GM21723 (cell line): ENCODE data around the gene CISTR.

Experiments used
- ATAC-seq: cut with Tn5 transposase; IDR thresholded peaks from one replicate; pipeline ENCODE4 v1.9.1; 2021; ENCODE audit warnings: mild to moderate bottlenecking, moderate library complexity; ENCODE audit not compliant: unreplicated experiment

The CISTR gene

GRCh38 chr12:53744751-53745150, 7.0 kb downstream of the CISTR start:
- ATAC-seq: no peak

- ATAC-seq: no peak
These were observed 7.7 kb downstream of the CISTR start for GRCh38 chr12:53744130-53744441.

- ATAC-seq: no peak
These were observed 8.3 kb downstream of the CISTR start for GRCh38 chr12:53743266-53744129.

GRCh38 chr12:53740130-53740491, 11.7 kb downstream of the CISTR start:
- ATAC-seq: no peak

- ATAC-seq: no peak
These were observed 12.3 kb downstream of the CISTR start for GRCh38 chr12:53739214-53740129.

GRCh38 chr12:53738406-53739213, 13.2 kb downstream of the CISTR start:
- ATAC-seq: no peak

GRCh38 chr12:53737951-53738405, 13.8 kb downstream of the CISTR start:
- ATAC-seq: no peak

GRCh38 chr12:53737093-53737808, 14.5 kb downstream of the CISTR start:
- ATAC-seq: no peak

GRCh38 chr12:53736592-53736991, 15.2 kb downstream of the CISTR start:
- no peak for ATAC-seq

- no peak for ATAC-seq
These were observed 16.2 kb downstream of the CISTR start for GRCh38 chr12:53735556-53735955.

- ATAC-seq: no peak
These were observed 17.4 kb downstream of the CISTR start for GRCh38 chr12:53734425-53734824.

- no peak for ATAC-seq
These were observed 18.0 kb downstream of the CISTR start for GRCh38 chr12:53733807-53734200.

- no peak for ATAC-seq
These were observed 18.6 kb downstream of the CISTR start for GRCh38 chr12:53733051-53733806.

GRCh38 chr12:53729644-53730043, 22.1 kb downstream of the CISTR start:
- no peak for ATAC-seq

GRCh38 chr12:53728206-53728605, 23.6 kb downstream of the CISTR start:
- no peak for ATAC-seq

- peak; percentile 99 for ATAC-seq
These were observed 24.3 kb downstream of the CISTR start, which contains the start of gene CALCOCO1 for GRCh38 chr12:53727310-53728041. TSS of gene CALCOCO1 (minus strand) at chr12:53727452. CDS start at chr12:53725242, 2,210 bp downstream.

- no peak for ATAC-seq
These were observed 24.9 kb downstream of the CISTR start for GRCh38 chr12:53726946-53727309.

GRCh38 chr12:53726341-53726740, 25.4 kb downstream of the CISTR start:
- ATAC-seq: no peak

GRCh38 chr12:53725824-53726223, 26.0 kb downstream of the CISTR start:
- ATAC-seq: no peak
